Spleen (tissue), 11 donors: ENCODE results near the gene FADS3. TPM values are rescaled to one million over a fixed set of nuclear protein-coding genes. Genes with fewer than 3 reads are reported as not detected.

ENCODE experiments used
- DNase-seq: peaks from one replicate; pipeline ENCODE4 v3.0.0-alpha.2; 2020
- H3K27ac ChIP-seq, 8 donors: fragments of 200-600 bp; sonication (generic) in 7 of 8; 1 replicate in 4 of 8; 2 replicates in 4 of 8; pipeline versions ENCODE4 v1.5.0 to v1.8.0; 2016 to 2021; ENCODE audit warnings: inconsistent platforms in 4 of 8, mild to moderate bottlenecking in 4 of 8, moderate library complexity in 1 of 8
- H3K27me3 ChIP-seq, 7 donors: fragments of 200-600 bp; sonication (generic) in 6 of 7; replicated peaks in 1 of 7; 1 replicate in 4 of 7; 2 replicates in 3 of 7; pipeline versions ENCODE4 v1.5.0 to v1.8.0; 2016 to 2021; ENCODE audit warnings: inconsistent platforms in 3 of 7, mild to moderate bottlenecking in 1 of 7
- H3K36me3 ChIP-seq, 6 donors: fragments of 200-600 bp; sonication (generic) in 5 of 6; 1 replicate in 4 of 6; 2 replicates in 2 of 6; pipeline versions ENCODE4 v1.5.0 to v1.8.0; 2016 to 2021; ENCODE audit warnings: inconsistent platforms in 2 of 6
- H3K4me1 ChIP-seq, 6 donors: fragments of 200-600 bp; sonication (generic) in 5 of 6; 1 replicate in 3 of 6; 2 replicates in 3 of 6; pipeline versions ENCODE4 v1.5.0 to v1.8.0; 2016 to 2021; ENCODE audit warnings: inconsistent platforms in 3 of 6
- H3K4me3 ChIP-seq, 8 donors: fragments of 200-600 bp; sonication (generic) in 7 of 8; 1 replicate in 4 of 8; 2 replicates in 4 of 8; pipeline versions ENCODE4 v1.5.0 to v1.8.0; 2016 to 2021; ENCODE audit warnings: inconsistent platforms in 4 of 8, mild to moderate bottlenecking in 4 of 8, moderate library complexity in 2 of 8
- H3K9me3 ChIP-seq, 8 donors: fragments of 200-600 bp; sonication (generic) in 7 of 8; 1 replicate in 4 of 8; 2 replicates in 4 of 8; pipeline versions ENCODE4 v1.5.0 to v1.8.0; 2016 to 2021; ENCODE audit warnings: inconsistent platforms in 4 of 8
- CTCF ChIP-seq, 11 experiments: fragments of 200-600 bp in 7 of 11; fragments of 450-650 bp in 4 of 11; sonication (generic) in 4 of 11; IDR thresholded peaks in 8 of 11; conservative IDR thresholded peaks in 3 of 11; 1 replicate in 7 of 11; 2 replicates in 4 of 11; pipeline versions ENCODE4 v1.4.0 to v1.8.0; 2016 to 2021; ENCODE audit warnings: antibody characterized with exemption in 11 of 11, inconsistent platforms in 4 of 11, mild to moderate bottlenecking in 1 of 11
- POLR2A ChIP-seq, 3 donors: fragments of 450-650 bp; IDR thresholded peaks; one replicate each; pipeline ENCODE4 v1.5.1; 2017; ENCODE audit warnings: antibody characterized with exemption in 3 of 3, mild to moderate bottlenecking in 1 of 3
- POLR2AphosphoS5 ChIP-seq, 3 donors: sonication (generic); formaldehyde crosslinking; IDR thresholded peaks; one replicate each; pipeline ENCODE4 v1.5.1; 2017; ENCODE audit warnings: antibody characterized with exemption in 3 of 3
- WGBS, 5 donors: extraction: QIAGEN DNeasy Blood & Tissue Kit in 3 of 5; methylation state at CpG; one replicate each; pipeline versions ENCODE4 v1.1.5 to v1.1.7; 2013 to 2018; 5-methylcytosine and 5-hydroxymethylcytosine counted together
- intact Hi-C: fragments of 100-400 bp; cut with DNase I; formaldehyde crosslinking; loops from one replicate; pipeline ENCODE4 v1.15.0; 2023; ENCODE audit warnings: low total_unique reads
- polyA plus RNA-seq, 3 donors: library from polyadenylated mRNA; stranded (reverse); fragments of 200-250 nt; gene quantifications; one replicate each; pipeline ENCODE4 v1.2.1, GENCODE V29; 2013
- total RNA-seq, 7 donors: library from RNA; depleted of rRNA in 3 of 7; stranded (reverse); fragments of >200 nt in 3 of 7; fragmentation: NEBNext Ultra II Directional in 4 of 7; extraction: Animal tissue kit (Norgen Biotek cat#: 25700) in 4 of 7; gene quantifications; one replicate each; pipeline versions ENCODE4 v1.1.0 to v1.2.1, GENCODE V29; 2016 to 2021
- donor health status: healthy with polysubstance abuse.
- donor health status: DM: no; HTN: no; CAD: no; lungs with moderate emphysema.
- donor health status: DM: no; HTN: no; CAD: no.
- donor health status: Bipolar disorder and iron deficiency.
- donor health status: healthy.
- donor health status: DM: no; HTN: no; CAD: no.
- donor health status: DM: yes; HTN: yes; CAD: no.

The FADS3 gene
- total and polyA plus RNA-seq, 10 donors: 26.3 to 63.6 (median 38.5) TPM

GRCh38 chr11:61898247-61898582, 6.9 kb upstream of the FADS3 start:
- no peaks in the 10 kb centered on the region for H3K27me3 ChIP-seq
- TF ChIP-seq POLR2AphosphoS5 (IDR thresholded peaks at IDR 0.05) (no peak), POLR2A (IDR thresholded peaks at IDR 0.05) (no peak), CTCF (IDR thresholded peaks at IDR 0.05 in 8 of 11, conservative IDR thresholded peaks at IDR 0.05 in 3 of 11) (no peak)
- H3K4me3 ChIP-seq: no peak overlapping the region
- intact Hi-C loops: loop anchor here (2.0 to 10.0 kb wide), 3 partner anchors 49 to 185 kb away; partner anchors contain the start of genes FEN1 and TMEM258
- 79 to 93% (median 85%) methylated on average over 5 to 9 of the region's 9 CpGs for WGBS, 5 donors
- peaks cover 7 to 53% (median 25%) of the 10 kb centered on the region in 6 donors for H3K4me1 ChIP-seq
- no peaks in the 10 kb centered on the region for H3K9me3 ChIP-seq
- H3K27ac ChIP-seq: peak overlapping the region in 3 of 8 donors; percentile 11 to 61 (median 59)
- DNase-seq: no peak
- H3K36me3 ChIP-seq: peaks cover 0 to 64% (median 9%) of the 10 kb centered on the region in 6 donors

GRCh38 chr11:61897387-61898246, 6.3 kb upstream of the FADS3 start:
- peak overlapping the region in 3 of 8 donors; percentile 11 to 61 (median 59) for H3K27ac ChIP-seq
- peaks cover 0 to 58% (median 9%) of the 10 kb centered on the region in 6 donors for H3K36me3 ChIP-seq
- WGBS, 5 donors: 67 to 78% (median 72%) methylated on average over 15 to 17 of the region's 17 CpGs
- peaks cover 7 to 59% (median 25%) of the 10 kb centered on the region in 6 donors for H3K4me1 ChIP-seq
- no peak overlapping the region for H3K4me3 ChIP-seq
- intact Hi-C loops: loop anchor here (2.0 to 10.0 kb wide), 3 partner anchors 49 to 185 kb away; partner anchors contain the start of genes FEN1 and TMEM258
- H3K27me3 ChIP-seq: no peaks in the 10 kb centered on the region
- no peaks in the 10 kb centered on the region for H3K9me3 ChIP-seq
- peak; percentile 93 for DNase-seq
- no peak for TF ChIP-seq POLR2A (IDR thresholded peaks at IDR 0.05)
- TF ChIP-seq CTCF (IDR thresholded peaks at IDR 0.05 in 8 of 11, conservative IDR thresholded peaks at IDR 0.05 in 3 of 11): peak; percentile 52 to 94 (median 84)
- peak in 2 of 3 donors; percentile 35 to 39 for TF ChIP-seq POLR2AphosphoS5 (IDR thresholded peaks at IDR 0.05)

- Histone ChIP-seq H3K4me1 (peaks cover 7 to 67% (median 32%) of the 10 kb centered on the region in 6 donors), H3K4me3 (no peak overlapping the region), H3K9me3 (no peaks in the 10 kb centered on the region), H3K27ac (peak overlapping the region in 1 of 8 donors; percentile 21), H3K36me3 (peaks cover 0 to 50% (median 3%) of the 10 kb centered on the region in 6 donors), H3K27me3 (peaks cover 0 to 3% (median 0%) of the 10 kb centered on the region in 7 donors)
- no peak for TF ChIP-seq POLR2A (IDR thresholded peaks at IDR 0.05)
- TF ChIP-seq CTCF (IDR thresholded peaks at IDR 0.05 in 8 of 11, conservative IDR thresholded peaks at IDR 0.05 in 3 of 11): no peak
- no peak for TF ChIP-seq POLR2AphosphoS5 (IDR thresholded peaks at IDR 0.05)
- intact Hi-C loops: loop anchor here (10.0 kb wide), 1 partner anchor 102 kb away; the partner anchor contains the start of genes FEN1 and TMEM258
- no peak for DNase-seq
- 85 to 94% (median 91%) methylated on average over 12 to 15 of the region's 15 CpGs for WGBS, 5 donors
Observed at GRCh38 chr11:61896665-61897386, 5.5 kb upstream of the FADS3 start.
